Neural crest cell (in vitro differentiated cells): ENCODE data around the gene VTI1B. TPM values are rescaled to one million over a fixed set of nuclear protein-coding genes. Genes with fewer than 3 reads are reported as not detected.

Experiments
- DNase-seq: peaks from one replicate; pipeline ENCODE4 v3.0.0; 2021; ENCODE audit warnings: low read depth, mixed read lengths, low spot score
- H3K27ac Mint-ChIP-seq: one replicate; pipeline ENCODE4 v1.8.0; 2021; ENCODE audit warnings: mild to moderate bottlenecking, mixed read lengths; ENCODE audit not compliant: unreplicated experiment
- H3K27me3 Mint-ChIP-seq: 2 replicates; pipeline ENCODE4 v1.8.0; 2021; ENCODE audit warnings: low read depth, mild to moderate bottlenecking, mixed read lengths
- H3K36me3 Mint-ChIP-seq: 2 replicates; pipeline ENCODE4 v1.8.0; 2021; ENCODE audit warnings: low read depth, mild to moderate bottlenecking, mixed read lengths
- H3K4me1 Mint-ChIP-seq: 2 replicates; pipeline ENCODE4 v1.8.0; 2021; ENCODE audit warnings: mixed read lengths
- H3K4me3 Mint-ChIP-seq: one replicate; pipeline ENCODE4 v1.8.0; 2021; ENCODE audit warnings: mild to moderate bottlenecking, mixed read lengths
- H3K9me3 Mint-ChIP-seq: 2 replicates; pipeline ENCODE4 v1.8.0; 2021; ENCODE audit warnings: mixed read lengths
- CTCF ChIP-seq: fragments of 200-600 bp; sonication (generic); conservative IDR thresholded peaks from 2 replicates; pipeline ENCODE4 v1.5.0; 2021; ENCODE audit warnings: antibody characterized with exemption, mild to moderate bottlenecking
- total RNA-seq: library from RNA; stranded (reverse); gene quantifications from 2 replicates; pipeline ENCODE4 v1.2.1, GENCODE V29; 2021

VTI1B gene
- total RNA-seq, 1 donor from 2014 or later = 103 TPM

GRCh38 chr14:67650151-67650550 is 24.3 kb downstream of the VTI1B start:
- no peaks in the 10 kb centered on the region for H3K4me1 Mint-ChIP-seq
- peaks cover 19% of the 10 kb centered on the region for H3K36me3 Mint-ChIP-seq
- H3K9me3 Mint-ChIP-seq = no peaks in the 10 kb centered on the region
- no peak for TF ChIP-seq CTCF
- H3K4me3 Mint-ChIP-seq = no peak overlapping the region
- H3K27me3 Mint-ChIP-seq = no peaks in the 10 kb centered on the region
- H3K27ac Mint-ChIP-seq = no peak overlapping the region
- DNase-seq = no peak

- DNase-seq = no peak
- no peak for TF ChIP-seq CTCF
- Mint-ChIP-seq H3K4me1 (no peaks in the 10 kb centered on the region), H3K36me3 (peaks cover 15% of the 10 kb centered on the region), H3K27ac (no peak overlapping the region), H3K4me3 (no peak overlapping the region), H3K27me3 (no peaks in the 10 kb centered on the region), H3K9me3 (no peaks in the 10 kb centered on the region)
These were observed 28.3 kb downstream of the VTI1B start for GRCh38 chr14:67646131-67646530.

GRCh38 chr14:67645414-67645813 is 29.0 kb downstream of the VTI1B start:
- TF ChIP-seq CTCF = no peak
- Mint-ChIP-seq H3K27ac (no peak overlapping the region), H3K4me1 (no peaks in the 10 kb centered on the region), H3K27me3 (no peaks in the 10 kb centered on the region), H3K9me3 (no peaks in the 10 kb centered on the region), H3K4me3 (no peak overlapping the region), H3K36me3 (peaks cover 12% of the 10 kb centered on the region)
- DNase-seq = no peak

- H3K27me3 Mint-ChIP-seq = no peaks in the 10 kb centered on the region
- no peak overlapping the region for H3K4me3 Mint-ChIP-seq
- H3K27ac Mint-ChIP-seq = no peak overlapping the region
- TF ChIP-seq CTCF = no peak
- peaks cover 11% of the 10 kb centered on the region for H3K36me3 Mint-ChIP-seq
- H3K9me3 Mint-ChIP-seq = no peaks in the 10 kb centered on the region
- no peak for DNase-seq
- no peaks in the 10 kb centered on the region for H3K4me1 Mint-ChIP-seq
These were observed 30.0 kb downstream of the VTI1B start for GRCh38 chr14:67644428-67644827.

- H3K4me1 Mint-ChIP-seq = no peaks in the 10 kb centered on the region
- peaks cover 9% of the 10 kb centered on the region for H3K36me3 Mint-ChIP-seq
- TF ChIP-seq CTCF = no peak
- no peak for DNase-seq
- peak overlapping the region; percentile 15 for H3K27ac Mint-ChIP-seq
- H3K27me3 Mint-ChIP-seq = no peaks in the 10 kb centered on the region
- H3K9me3 Mint-ChIP-seq = no peaks in the 10 kb centered on the region
- no peak overlapping the region for H3K4me3 Mint-ChIP-seq
These were observed 30.7 kb downstream of the VTI1B start for GRCh38 chr14:67643713-67644112.
